H1 (cell line): ENCODE data around the gene FAM171A1. TPM values are rescaled to one million over a fixed set of nuclear protein-coding genes. Genes with fewer than 3 reads are reported as not detected.

Experiments
- CTCF ChIA-PET: fragments of 300-600 bp; sonication (Branson Sonifier 250); formaldehyde crosslinking; loops from one replicate; lab custom pipeline; 2021; ENCODE audit not compliant: partially characterized antibody; lab: Charles Lee
- POLR2A ChIA-PET: fragments of 300-600 bp; sonication (Branson Sonifier 250); formaldehyde crosslinking; loops from one replicate; lab custom pipeline; 2021; ENCODE audit warnings: inconsistent platforms; ENCODE audit not compliant: partially characterized antibody; lab: Charles Lee
- DNase-seq, 2 experiments: peaks; one replicate each; pipeline versions ENCODE4 v3.0.0 to v3.0.0-alpha.2; 2010 to 2022; ENCODE audit warnings: low spot score in 2 of 2, low read depth in 1 of 2, mixed read lengths in 1 of 2
- FAIRE-seq: peaks from 2 replicates; lab custom pipeline; 2011; peaks lifted over from hg19 to GRCh38; lab: Jason Lieb, UNC
- H2AFZ ChIP-seq: 2 replicates; pipeline ENCODE4 v1.8.1; 2012; ENCODE audit warnings: low read length, inconsistent platforms
- H2AK5ac ChIP-seq: 2 replicates; pipeline ENCODE4 v1.6.1; 2013; ENCODE audit warnings: low read depth, low read length
- H2BK120ac ChIP-seq: replicated peaks from 2 replicates; pipeline ENCODE3; 2013; ENCODE audit warnings: low read depth, low read length, inconsistent platforms
- H2BK12ac ChIP-seq: 2 replicates; pipeline ENCODE4 v1.6.1; 2013; ENCODE audit warnings: low read depth, low read length
- H2BK15ac ChIP-seq: 2 replicates; pipeline ENCODE4 v1.6.1; 2013; ENCODE audit warnings: low read length
- H2BK20ac ChIP-seq: 2 replicates; pipeline ENCODE4 v1.6.1; 2013; ENCODE audit warnings: low read length
- H2BK5ac ChIP-seq: 2 replicates; pipeline ENCODE4 v1.6.1; 2013; ENCODE audit warnings: low read depth, low read length
- H3K14ac ChIP-seq: 2 replicates; pipeline ENCODE4 v1.6.1; 2013; ENCODE audit warnings: inconsistent platforms; ENCODE audit not compliant: insufficient read length
- H3K18ac ChIP-seq: 2 replicates; pipeline ENCODE4 v1.6.1; 2013; ENCODE audit warnings: low read length; ENCODE audit errors: extremely low read depth
- H3K23ac ChIP-seq: 2 replicates; pipeline ENCODE4 v1.6.1; 2013; ENCODE audit warnings: inconsistent platforms; ENCODE audit not compliant: insufficient read length
- H3K23me2 ChIP-seq: 2 replicates; pipeline ENCODE4 v1.6.1; 2013; ENCODE audit warnings: low read depth, low read length
- H3K27ac ChIP-seq: 2 replicates; pipeline ENCODE4 v1.6.1; 2011; ENCODE audit warnings: low read depth, low read length, inconsistent platforms
- H3K27me3 ChIP-seq, 4 experiments: replicated peaks in 1 of 4; 1 replicate in 1 of 4; 2 replicates in 3 of 4; pipeline versions ENCODE4 v1.6.1 to v1.8.1; 2011 to 2013; ENCODE audit warnings: low read length in 3 of 4, mild to moderate bottlenecking in 3 of 4, inconsistent platforms in 2 of 4, mixed read lengths in 2 of 4, moderate library complexity in 1 of 4; ENCODE audit not compliant: control insufficient read depth in 3 of 4, insufficient read depth in 3 of 4; ENCODE audit errors: extremely low read depth in 1 of 4
- H3K36me3 ChIP-seq, 4 experiments: 2 replicates each; pipeline versions ENCODE4 v1.6.1 to v1.8.1; 2011 to 2013; ENCODE audit warnings: mild to moderate bottlenecking in 4 of 4, low read length in 3 of 4, moderate library complexity in 2 of 4, control low read depth in 1 of 4, inconsistent platforms in 1 of 4; ENCODE audit not compliant: insufficient read depth in 4 of 4, control insufficient read depth in 2 of 4
- H3K4ac ChIP-seq: replicated peaks from 2 replicates; pipeline ENCODE3; 2013; ENCODE audit warnings: low read length, low read depth, mixed read lengths, inconsistent platforms; ENCODE audit not compliant: insufficient read length
- H3K4me1 ChIP-seq, 4 experiments: replicated peaks in 1 of 4; 1 replicate in 1 of 4; 2 replicates in 3 of 4; pipeline versions ENCODE4 v1.6.1 to v1.8.1; 2011 to 2013; ENCODE audit warnings: low read length in 3 of 4, inconsistent platforms in 2 of 4, mixed read lengths in 1 of 4; ENCODE audit not compliant: insufficient read depth in 4 of 4, control insufficient read depth in 3 of 4
- H3K4me2 ChIP-seq, 2 experiments: 2 replicates each; pipeline versions ENCODE4 v1.6.1 to v1.8.1; 2011 to 2013; ENCODE audit warnings: low read depth in 2 of 2, low read length in 2 of 2, control low read depth in 1 of 2, inconsistent platforms in 1 of 2, mild to moderate bottlenecking in 1 of 2; ENCODE audit not compliant: insufficient read depth in 1 of 2
- H3K4me3 ChIP-seq, 4 experiments: fragments of 200-600, 300-600 bp in 1 of 4; sonication (generic), shearing (Covaris generic), sonication (Bioruptor Twin) in 1 of 4; 2 replicates each; pipeline versions ENCODE4 v1.5.1 to v1.8.1; 2011 to 2016; ENCODE audit warnings: low read length in 4 of 4, low read depth in 3 of 4, control low read depth in 2 of 4, inconsistent platforms in 2 of 4, mild to moderate bottlenecking in 2 of 4, mixed read lengths in 1 of 4, moderate library complexity in 1 of 4; ENCODE audit not compliant: insufficient read depth in 2 of 4; ENCODE audit errors: extremely low read depth in 1 of 4
- H3K56ac ChIP-seq: replicated peaks from 2 replicates; pipeline ENCODE3; 2013; ENCODE audit warnings: low read depth, mild to moderate bottlenecking, mixed read lengths, low read length, inconsistent platforms; ENCODE audit not compliant: insufficient read length
- H3K79me1 ChIP-seq: 2 replicates; pipeline ENCODE4 v1.6.1; 2013; ENCODE audit warnings: low read depth, low read length, control low read depth
- H3K79me2 ChIP-seq, 2 experiments: 2 replicates each; pipeline versions ENCODE4 v1.6.1 to v1.8.1; 2012 to 2013; ENCODE audit warnings: low read length in 2 of 2, mild to moderate bottlenecking in 2 of 2, inconsistent platforms in 1 of 2; ENCODE audit not compliant: insufficient read depth in 2 of 2, control insufficient read depth in 1 of 2
- H3K9ac ChIP-seq, 4 experiments: replicated peaks in 1 of 4; 1 replicate in 1 of 4; 2 replicates in 3 of 4; pipeline versions ENCODE4 v1.6.1 to v1.8.1; 2011 to 2013; ENCODE audit warnings: low read depth in 3 of 4, low read length in 3 of 4, control low read depth in 2 of 4, mild to moderate bottlenecking in 2 of 4, moderate library complexity in 2 of 4, inconsistent platforms in 1 of 4; ENCODE audit errors: extremely low read depth in 1 of 4
- H3K9me3 ChIP-seq, 2 experiments: 2 replicates each; pipeline versions ENCODE4 v1.6.1 to v1.8.1; 2012 to 2013; ENCODE audit warnings: mild to moderate bottlenecking in 2 of 2, moderate library complexity in 2 of 2, control low read depth in 1 of 2, inconsistent platforms in 1 of 2, low read depth in 1 of 2, low read length in 1 of 2, mixed read lengths in 1 of 2; ENCODE audit not compliant: insufficient read depth in 2 of 2
- H4K20me1 ChIP-seq, 2 experiments: replicated peaks in 1 of 2; 2 replicates each; pipeline versions ENCODE3 to v1.8.1; 2011 to 2013; ENCODE audit warnings: inconsistent platforms in 2 of 2, low read length in 2 of 2, mild to moderate bottlenecking in 1 of 2; ENCODE audit not compliant: insufficient read depth in 2 of 2, control insufficient read depth in 1 of 2
- H4K5ac ChIP-seq: 2 replicates; pipeline ENCODE4 v1.6.1; 2013; ENCODE audit warnings: low read length, low read depth, mixed read lengths, inconsistent platforms; ENCODE audit not compliant: insufficient read length
- H4K8ac ChIP-seq: 2 replicates; pipeline ENCODE4 v1.8.0; 2013; ENCODE audit warnings: mild to moderate bottlenecking, moderate library complexity, low read length, inconsistent platforms; ENCODE audit not compliant: insufficient read depth; ENCODE audit errors: extremely low read depth
- H4K91ac ChIP-seq: replicated peaks from 2 replicates; pipeline ENCODE3; 2013; ENCODE audit warnings: low read length, mixed read lengths, inconsistent platforms; ENCODE audit not compliant: insufficient read length
- BACH1 ChIP-seq: IDR thresholded peaks from 2 replicates; pipeline ENCODE4 v1.6.1; 2012; ENCODE audit warnings: low read length, improper control_type of control experiment
- BCL11A ChIP-seq, 2 experiments: IDR thresholded peaks; one replicate each; pipeline ENCODE4 v1.6.1; 2011; ENCODE audit warnings: low read depth in 2 of 2, low read length in 2 of 2, mild to moderate bottlenecking in 2 of 2
- CHD2 ChIP-seq: IDR thresholded peaks from 2 replicates; pipeline ENCODE4 v1.6.1; 2012; ENCODE audit warnings: low read length, improper control_type of control experiment
- CREB1 ChIP-seq: IDR thresholded peaks from 2 replicates; pipeline ENCODE4 v1.6.1; 2012; ENCODE audit warnings: inconsistent platforms
- EP300 ChIP-seq, 2 experiments: IDR thresholded peaks; 1 replicate in 1 of 2; 2 replicates in 1 of 2; pipeline ENCODE4 v1.6.1; 2011 to 2012; ENCODE audit warnings: low read depth in 2 of 2, low read length in 2 of 2, mild to moderate bottlenecking in 2 of 2, borderline replicate concordance in 1 of 2, inconsistent platforms in 1 of 2, moderate library complexity in 1 of 2
- FOSL1 ChIP-seq: IDR thresholded peaks from 2 replicates; pipeline ENCODE4 v1.6.1; 2011; ENCODE audit warnings: mild to moderate bottlenecking, low read depth, low read length, moderate library complexity; ENCODE audit not compliant: insufficient read depth
- POU5F1 ChIP-seq: IDR thresholded peaks from 2 replicates; pipeline ENCODE4 v1.6.1; 2011; ENCODE audit warnings: low read depth, mild to moderate bottlenecking, low read length, moderate library complexity
- RAD21 ChIP-seq, 2 experiments: IDR thresholded peaks in 1 of 2; conservative IDR thresholded peaks in 1 of 2; 2 replicates each; pipeline ENCODE4 v1.6.1; 2011; ENCODE audit warnings: low read depth in 2 of 2, low read length in 2 of 2, improper control_type of control experiment in 1 of 2, inconsistent platforms in 1 of 2, mild to moderate bottlenecking in 1 of 2, moderate library complexity in 1 of 2
- SAP30 ChIP-seq: fragments of 300-600 bp; sonication (generic); IDR thresholded peaks from 2 replicates; pipeline ENCODE4 v1.7.1; 2012; ENCODE audit warnings: low read length, moderate library complexity, mild to moderate bottlenecking, inconsistent platforms; ENCODE audit not compliant: insufficient read depth, insufficient replicate concordance
- SP2 ChIP-seq: IDR thresholded peaks from 2 replicates; pipeline ENCODE4 v1.6.1; 2012; ENCODE audit warnings: mild to moderate bottlenecking, low read length, inconsistent platforms
- ZNF274 ChIP-seq: IDR thresholded peaks from 2 replicates; pipeline ENCODE4 v1.7.0; 2012; ENCODE audit warnings: low read length, borderline replicate concordance; ENCODE audit errors: extremely low read depth
- WGBS, 2 experiments: shearing (Covaris generic) in 1 of 2; methylation state at CpG; one replicate each; pipeline versions ENCODE4 v1.1.6 to v1.1.7; 2013 to 2015; ENCODE audit warnings: low lambda C conversion rate in 2 of 2, mixed read lengths in 2 of 2, inconsistent platforms in 1 of 2, low coverage in 1 of 2, missing lambda C conversion rate in 1 of 2; ENCODE audit not compliant: insufficient replicate concordance in 2 of 2, insufficient coverage in 1 of 2, insufficient read length in 1 of 2; ENCODE audit errors: extremely low coverage in 1 of 2, missing lambda C conversion rate in 1 of 2; 5-methylcytosine and 5-hydroxymethylcytosine counted together
- polyA plus RNA-seq, 7 experiments: library from polyadenylated mRNA; depleted of rRNA in 3 of 7; stranded (reverse) in 5 of 7; unstranded in 2 of 7; fragments of >200 nt in 5 of 7; fragments of 200-250 nt in 2 of 7; gene quantifications; 1 replicate in 5 of 7; 2 replicates in 1 of 7; 4 replicates in 1 of 7; pipeline versions ENCODE4 v1.2.1 to v1.2.3, GENCODE V29; 2011 to 2013; ENCODE audit warnings: missing spikeins in 2 of 7, mixed read lengths in 2 of 7
- total RNA-seq: library from RNA; stranded (reverse); fragmentation: NEBNext Ultra II Directional; extraction: Animal tissue kit (Norgen Biotek cat#: 25700); gene quantifications from 2 replicates; pipeline ENCODE4 v1.2.1, GENCODE V29; 2021
- TF ChIP-seq, protein P1 (sequence below): IDR thresholded peaks from 2 replicates; pipeline ENCODE4 v1.6.1; 2012; ENCODE audit warnings: inconsistent platforms

FAM171A1 gene
- total and polyA plus RNA-seq, 2 of the 8 experiments (the other 6 are each of a cell fraction or from before 2014, with no cell fraction given) = 26.6 to 42.1 TPM

DNA sequence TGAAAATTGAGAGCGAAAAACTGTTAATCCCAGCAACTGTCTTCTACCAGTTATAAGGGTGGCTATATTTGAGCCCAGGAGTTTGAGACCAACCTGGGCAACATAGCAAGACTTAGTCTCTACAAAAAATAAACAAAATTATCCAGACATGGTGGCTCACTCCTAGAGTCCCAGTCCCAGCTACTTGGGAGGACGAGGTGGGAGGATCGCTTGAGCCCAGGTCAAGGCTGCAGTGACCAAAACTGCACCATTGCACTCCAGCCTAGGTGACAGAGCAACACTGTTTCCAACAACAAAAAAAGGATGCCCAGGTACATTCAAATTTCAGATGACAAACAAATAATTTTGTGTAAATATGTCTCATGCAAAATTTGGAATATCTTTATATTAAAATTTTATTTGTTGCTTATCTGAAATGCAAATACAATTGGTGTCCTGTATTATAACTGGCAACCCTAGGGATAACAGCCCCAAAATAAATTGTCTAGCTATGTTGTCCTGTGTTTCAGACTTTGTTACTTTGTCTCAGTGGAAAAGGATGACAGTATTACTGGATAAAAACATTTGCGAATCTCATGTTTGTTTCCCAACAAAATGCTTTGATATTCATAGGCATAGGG lies 26.7 kb downstream of the FAM171A1 start:
- no peak overlapping the region for H2BK120ac ChIP-seq
- no peak overlapping the region; a peak in 1 of 4 replicates for H3K4me2 ChIP-seq
- peaks cover 0 to 24% of the 10 kb centered on the region in 2 experiments; a peak in 2 of 4 replicates for H3K79me2 ChIP-seq
- H3K27me3 ChIP-seq = no peaks in the 10 kb centered on the region
- no peaks in the 10 kb centered on the region for H3K36me3 ChIP-seq
- FAIRE-seq (no peak), DNase-seq (no peak)
- H4K20me1 ChIP-seq = peaks cover 0 to 2% of the 10 kb centered on the region in 2 experiments
- H2BK12ac ChIP-seq = no peak overlapping the region
- H3K56ac ChIP-seq = no peak overlapping the region
- no peak overlapping the region for H3K9ac ChIP-seq
- H3K23ac ChIP-seq = no peak overlapping the region
- H3K27ac ChIP-seq = no peak overlapping the region
- no peak overlapping the region for H3K4ac ChIP-seq
- H3K18ac ChIP-seq = no peak overlapping the region
- no peak overlapping the region for H2BK5ac ChIP-seq
- H4K91ac ChIP-seq = no peak overlapping the region
- no peak overlapping the region for H4K5ac ChIP-seq
- ChIA-PET CTCF (interaction anchor here (1.0 kb wide), 1 partner anchor 43 kb away, joined by 3 read pairs; no protein-coding TSS in a partner anchor), POLR2A (interaction anchor here (0.9 kb wide), 1 partner anchor 25 kb away, joined by 3 read pairs; no protein-coding TSS in a partner anchor)
- 89% methylated on average over 4 of the region's 4 CpGs; no CpG with 5 or more reads in 1 of the 2 experiments for WGBS, 2 experiments
- H3K9me3 ChIP-seq = no peaks in the 10 kb centered on the region
- H3K4me3 ChIP-seq = no peak overlapping the region
- no peak overlapping the region for H2BK15ac ChIP-seq
- H2AK5ac ChIP-seq = no peak overlapping the region
- no peak overlapping the region for H4K8ac ChIP-seq
- H3K14ac ChIP-seq = no peak overlapping the region
- no peak overlapping the region for H2AFZ ChIP-seq
- H2BK20ac ChIP-seq = no peak overlapping the region
- H3K79me1 ChIP-seq = peaks cover 7% of the 10 kb centered on the region
- peaks cover 0 to 9% (median 6%) of the 10 kb centered on the region in 4 experiments; a peak in 5 of 7 replicates for H3K4me1 ChIP-seq
- H3K23me2 ChIP-seq = no peaks in the 10 kb centered on the region
- TF ChIP-seq CREB1 (no peak), SAP30 (no peak), POU5F1 (no peak), EP300 (IDR thresholded peaks at IDR 0.05; ENCODE audit: borderline replicate concordance in 1 of 2, low read depth in 2 of 2, low read length in 2 of 2) (no peak), BCL11A (IDR thresholded peaks at IDR 0.05; ENCODE audit: low read depth in 2 of 2, low read length in 2 of 2) (no peak), CHD2 (no peak), FOSL1 (no peak), BACH1 (no peak), ZNF274 (no peak), RAD21 (IDR thresholded peaks at IDR 0.05 in 1 of 2, conservative IDR thresholded peaks at IDR 0.05 in 1 of 2; ENCODE audit: low read depth in 2 of 2, low read length in 2 of 2) (no peak), SP2 (no peak)
- TF ChIP-seq, protein P1, sequence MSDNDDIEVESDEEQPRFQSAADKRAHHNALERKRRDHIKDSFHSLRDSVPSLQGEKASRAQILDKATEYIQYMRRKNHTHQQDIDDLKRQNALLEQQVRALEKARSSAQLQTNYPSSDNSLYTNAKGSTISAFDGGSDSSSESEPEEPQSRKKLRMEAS = no peak
